GM19452 (cell line): ENCODE results near the gene LDLRAD4.

Source experiments
- ATAC-seq: cut with Tn5 transposase; IDR thresholded peaks from one replicate; pipeline ENCODE4 v1.9.1; 2021; ENCODE audit not compliant: unreplicated experiment

LDLRAD4 gene

DNA sequence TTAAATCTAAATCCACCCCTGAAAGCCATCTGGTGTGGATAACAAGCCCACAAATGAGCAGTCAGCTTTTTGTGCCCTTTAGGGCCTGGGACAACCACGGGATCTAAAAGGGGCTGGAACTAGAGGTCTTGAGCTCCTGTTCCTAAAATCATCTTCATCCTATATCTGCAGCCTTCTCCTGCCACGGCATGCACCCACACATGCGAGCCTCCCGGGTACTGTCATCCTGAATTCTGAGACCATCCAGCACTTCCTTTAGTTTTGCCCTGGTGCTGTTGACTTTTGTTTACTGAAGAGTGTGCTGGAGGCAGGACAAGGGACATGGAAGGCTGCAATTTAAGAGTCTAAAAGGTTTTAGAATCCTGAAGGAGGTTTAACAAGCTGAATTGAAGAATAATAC lies 324.6 kb downstream of the LDLRAD4 start:
- no peak for ATAC-seq

- no peak for ATAC-seq
Observed at GRCh38 chr18:13543811-13544732, 325.5 kb downstream of the LDLRAD4 start.

DNA sequence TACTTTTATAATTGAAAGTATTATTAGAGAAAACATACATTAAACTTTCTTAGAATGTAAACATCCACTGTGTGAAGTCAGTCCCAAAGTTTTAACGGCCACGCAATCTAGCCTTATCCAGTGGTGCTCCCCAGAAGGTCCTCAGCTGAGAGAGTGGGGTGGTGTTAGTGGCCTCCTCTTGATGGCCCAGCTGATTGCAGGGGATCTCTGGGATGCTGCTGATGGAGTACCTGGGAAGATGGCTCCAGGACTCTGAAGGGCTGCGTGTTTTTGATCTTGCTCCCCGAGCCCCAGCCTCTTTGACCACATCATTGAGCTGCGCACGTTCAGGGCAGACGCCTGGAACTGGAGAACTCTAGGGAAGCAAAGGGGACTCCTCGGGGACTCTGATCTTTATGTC lies 326.4 kb downstream of the LDLRAD4 start:
- no peak for ATAC-seq

DNA sequence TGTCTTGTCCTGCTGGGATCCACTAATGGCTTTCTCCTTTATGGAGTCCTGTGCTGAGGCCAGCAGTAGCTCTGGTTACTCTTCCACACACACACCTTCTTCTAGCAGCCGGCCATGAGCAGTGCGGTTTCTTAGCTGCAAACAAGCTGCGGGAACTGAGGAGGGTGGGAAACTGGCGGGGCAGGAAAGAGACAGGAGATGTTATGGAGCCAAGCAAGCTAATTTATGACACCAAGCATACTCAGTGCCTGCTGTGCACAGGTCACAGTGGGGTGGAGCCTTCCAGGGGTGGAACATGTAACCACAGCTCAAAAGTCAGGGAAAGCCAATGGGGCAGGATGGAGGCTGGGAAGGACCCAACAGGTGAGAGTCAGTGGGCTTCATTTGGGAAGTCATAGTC lies 327.0 kb downstream of the LDLRAD4 start:
- ATAC-seq: no peak

DNA sequence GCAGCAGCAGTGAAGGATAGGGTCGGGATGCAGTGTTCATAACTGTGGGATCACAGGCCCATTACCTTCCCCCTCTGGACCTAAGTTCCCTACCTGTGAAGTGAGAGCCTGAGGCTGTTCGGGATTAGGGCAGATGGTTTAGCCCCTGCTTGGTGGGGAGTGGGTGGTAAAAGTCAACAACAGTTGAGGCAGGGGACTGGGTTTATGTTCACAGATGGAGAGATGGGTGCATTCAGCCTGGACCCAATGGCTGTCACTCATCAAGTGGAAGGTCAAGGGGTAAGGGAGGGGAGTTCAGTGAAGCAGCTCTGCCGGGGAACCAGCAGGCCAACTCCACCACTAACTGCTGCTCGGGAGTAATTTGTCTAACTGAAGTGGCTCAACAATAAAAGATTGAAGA lies 327.4 kb downstream of the LDLRAD4 start:
- no peak for ATAC-seq

GRCh38 chr18:13546638-13547037 lies 328.1 kb downstream of the LDLRAD4 start:
- ATAC-seq: no peak

DNA sequence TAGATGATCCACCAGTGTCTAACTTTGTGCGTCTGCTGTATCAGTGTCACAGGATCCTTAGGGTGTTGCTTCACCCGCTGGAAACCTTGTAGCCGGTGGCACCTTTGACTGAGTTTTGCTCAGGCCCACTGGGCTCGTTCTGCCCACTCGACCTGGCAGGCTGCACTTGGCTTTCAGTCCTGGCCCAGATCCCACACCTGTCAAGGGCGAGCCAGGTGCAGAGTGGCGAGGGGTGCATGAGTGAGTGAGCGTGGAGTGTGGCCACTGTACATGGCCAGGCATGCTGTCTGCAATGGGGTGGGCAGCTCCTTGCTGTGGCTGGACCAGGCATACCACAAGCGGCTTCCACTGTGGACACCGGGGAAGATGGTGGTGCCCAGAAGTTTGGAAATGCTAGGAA lies 328.8 kb downstream of the LDLRAD4 start:
- ATAC-seq: no peak

- ATAC-seq: no peak
Observed at GRCh38 chr18:13548106-13548819, 329.7 kb downstream of the LDLRAD4 start.

GRCh38 chr18:13548966-13549879 lies 330.7 kb downstream of the LDLRAD4 start:
- peak; percentile 73 for ATAC-seq

DNA sequence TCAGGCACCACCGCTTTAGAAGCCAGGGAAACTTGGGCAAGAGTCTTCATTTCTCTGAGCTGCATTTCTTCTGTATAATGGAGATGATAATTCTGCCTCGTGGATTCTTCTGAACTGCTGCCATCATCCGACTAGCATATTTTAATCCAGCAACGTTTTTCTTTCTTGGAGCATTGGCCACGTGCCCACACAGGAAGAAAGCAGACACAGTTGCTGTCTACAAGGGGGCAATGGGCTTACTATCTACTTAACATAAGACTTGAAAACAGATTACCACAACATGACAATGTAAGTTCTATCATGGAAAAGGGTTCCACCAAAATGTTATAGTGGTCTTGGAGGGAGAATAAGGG lies 331.3 kb downstream of the LDLRAD4 start:
- ATAC-seq: no peak

- no peak for ATAC-seq
Observed at GRCh38 chr18:13550418-13551304, 332.1 kb downstream of the LDLRAD4 start.

- no peak for ATAC-seq
Observed at GRCh38 chr18:13551305-13551603, 332.7 kb downstream of the LDLRAD4 start.

GRCh38 chr18:13551841-13552733 lies 333.5 kb downstream of the LDLRAD4 start:
- ATAC-seq: no peak

- ATAC-seq: no peak
Observed at GRCh38 chr18:13553449-13553848, 334.9 kb downstream of the LDLRAD4 start.

- ATAC-seq: no peak
Observed at GRCh38 chr18:13555192-13555591, 336.6 kb downstream of the LDLRAD4 start.

GRCh38 chr18:13555865-13556264 lies 337.3 kb downstream of the LDLRAD4 start:
- no peak for ATAC-seq

DNA sequence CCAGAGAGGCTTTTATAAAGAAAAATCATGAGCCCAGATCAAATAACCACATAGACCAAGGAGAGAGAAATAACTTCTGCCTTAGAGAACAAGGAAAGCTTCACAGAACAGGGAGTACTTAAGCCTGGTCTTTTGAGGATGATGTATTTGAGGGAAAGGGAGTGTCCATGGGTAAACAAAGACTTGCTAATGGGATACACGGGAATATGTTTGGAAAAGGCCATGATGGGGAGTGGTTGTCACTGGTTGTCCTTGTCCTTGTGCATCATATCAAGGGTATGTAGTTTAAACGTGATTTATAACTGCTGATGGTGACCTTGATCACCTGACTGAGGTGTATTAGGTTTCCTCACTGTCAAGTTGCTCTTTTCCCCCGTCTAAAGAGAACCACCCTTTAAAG lies 337.9 kb downstream of the LDLRAD4 start:
- ATAC-seq: no peak

DNA sequence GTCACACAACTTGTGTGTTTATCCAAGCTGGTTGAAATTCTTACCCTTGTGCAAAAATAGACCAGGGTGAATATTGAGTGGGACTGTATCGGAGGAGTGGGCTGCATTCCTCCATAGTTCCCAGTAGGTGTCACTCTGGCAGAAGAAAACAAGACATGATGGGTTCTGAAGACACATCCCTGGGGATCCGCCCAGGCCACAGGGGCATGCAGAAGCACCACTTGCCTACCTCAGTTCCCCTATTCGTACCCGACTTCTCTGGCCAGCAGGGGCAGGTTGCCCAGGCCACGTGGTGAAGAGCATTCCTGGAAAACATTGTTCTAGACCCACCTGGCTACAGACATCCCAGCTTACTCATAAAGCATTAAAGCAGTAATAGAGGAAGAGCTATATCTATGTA lies 339.6 kb downstream of the LDLRAD4 start:
- peak; percentile 44 for ATAC-seq

DNA sequence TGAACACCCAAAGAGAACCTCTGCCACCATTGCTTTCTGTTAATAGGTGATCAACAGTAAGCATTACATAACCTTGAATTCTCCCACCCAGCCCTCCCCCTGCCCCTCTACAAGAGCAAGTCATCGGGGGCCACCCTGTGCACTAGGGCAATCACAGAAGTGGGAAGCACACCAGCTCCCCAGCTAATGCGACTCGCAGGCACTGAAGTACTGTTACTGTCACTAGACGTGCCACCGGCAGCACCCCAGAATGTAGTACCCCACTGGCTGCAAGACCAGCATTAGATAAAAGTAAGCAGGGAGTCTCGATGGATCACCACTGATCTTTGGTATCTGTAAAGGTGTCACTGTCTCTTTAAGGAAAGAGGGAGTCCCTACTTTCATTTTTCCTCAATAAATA lies 340.2 kb downstream of the LDLRAD4 start:
- ATAC-seq: no peak

GRCh38 chr18:13559754-13560153 lies 341.2 kb downstream of the LDLRAD4 start:
- no peak for ATAC-seq
